Karpas-422 (cell line): ENCODE measurements around the gene MAB21L3. TPM values are rescaled to one million over a fixed set of nuclear protein-coding genes. Genes with fewer than 3 reads are reported as not detected.

ENCODE experiments used
- DNase-seq: peaks from one replicate; pipeline ENCODE4 v3.0.0-alpha.2; 2015
- H2AFZ ChIP-seq: fragments of 200-600 bp; sonication (generic); 2 replicates; pipeline ENCODE4 v1.6.1; 2014; ENCODE audit warnings: antibody characterized with exemption, low read length, mixed read lengths
- H3K27ac ChIP-seq: fragments of 200-600 bp; sonication (generic); 2 replicates; pipeline ENCODE4 v1.5.1; 2014; ENCODE audit warnings: mild to moderate bottlenecking, low read length, moderate library complexity
- H3K27me3 ChIP-seq: fragments of 200-600 bp; sonication (generic); 2 replicates; pipeline ENCODE4 v1.6.1; 2014; ENCODE audit warnings: low read length, mixed read lengths
- H3K36me3 ChIP-seq: fragments of 200-600 bp; sonication (generic); 2 replicates; pipeline ENCODE4 v1.6.1; 2014; ENCODE audit warnings: low read length, mixed read lengths; ENCODE audit not compliant: insufficient read depth
- H3K4me1 ChIP-seq: fragments of 200-600 bp; sonication (generic); 2 replicates; pipeline ENCODE4 v1.6.1; 2014; ENCODE audit warnings: mild to moderate bottlenecking, low read length, mixed read lengths
- H3K4me2 ChIP-seq: fragments of 200-600 bp; sonication (generic); 2 replicates; pipeline ENCODE4 v1.6.1; 2014; ENCODE audit warnings: low read length, low read depth, mild to moderate bottlenecking; ENCODE audit not compliant: poor library complexity, severe bottlenecking
- H3K4me3 ChIP-seq: fragments of 200-600 bp; sonication (generic); 2 replicates; pipeline ENCODE4 v1.5.1; 2014; ENCODE audit warnings: mild to moderate bottlenecking, antibody characterized with exemption, low read length, mixed read lengths
- H3K79me2 ChIP-seq: fragments of 200-600 bp; sonication (generic); 2 replicates; pipeline ENCODE4 v1.6.1; 2014; ENCODE audit warnings: mild to moderate bottlenecking, low read length, mixed read lengths
- H3K9ac ChIP-seq: fragments of 200-600 bp; sonication (generic); 2 replicates; pipeline ENCODE4 v1.6.0; 2014; ENCODE audit warnings: low read length
- H3K9me2 ChIP-seq: fragments of 200-600 bp; sonication (generic), shearing (Covaris generic); replicated peaks from 2 replicates; pipeline ENCODE4 v1.6.0; 2014; ENCODE audit warnings: mild to moderate bottlenecking, low read length, moderate library complexity; ENCODE audit not compliant: insufficient read depth
- H3K9me3 ChIP-seq: fragments of 300-700, 200-600 bp; sonication (generic); 2 replicates; pipeline ENCODE4 v1.6.1; 2014; ENCODE audit warnings: low read length, mixed read lengths
- H4K20me1 ChIP-seq: fragments of 200-600 bp; sonication (generic); 2 replicates; pipeline ENCODE4 v1.6.1; 2014; ENCODE audit warnings: mild to moderate bottlenecking, antibody characterized with exemption, low read length, low read depth; ENCODE audit not compliant: insufficient read depth
- total RNA-seq: library from RNA; depleted of rRNA; stranded (reverse); fragments of >200 nt; shearing (Covaris generic); gene quantifications from 2 replicates; pipeline ENCODE4 v1.2.3, GENCODE V29; 2014; ENCODE audit warnings: low replicate concordance

MAB21L3 gene
- total RNA-seq, 1 experiment from 2014 or later = not detected

DNA sequence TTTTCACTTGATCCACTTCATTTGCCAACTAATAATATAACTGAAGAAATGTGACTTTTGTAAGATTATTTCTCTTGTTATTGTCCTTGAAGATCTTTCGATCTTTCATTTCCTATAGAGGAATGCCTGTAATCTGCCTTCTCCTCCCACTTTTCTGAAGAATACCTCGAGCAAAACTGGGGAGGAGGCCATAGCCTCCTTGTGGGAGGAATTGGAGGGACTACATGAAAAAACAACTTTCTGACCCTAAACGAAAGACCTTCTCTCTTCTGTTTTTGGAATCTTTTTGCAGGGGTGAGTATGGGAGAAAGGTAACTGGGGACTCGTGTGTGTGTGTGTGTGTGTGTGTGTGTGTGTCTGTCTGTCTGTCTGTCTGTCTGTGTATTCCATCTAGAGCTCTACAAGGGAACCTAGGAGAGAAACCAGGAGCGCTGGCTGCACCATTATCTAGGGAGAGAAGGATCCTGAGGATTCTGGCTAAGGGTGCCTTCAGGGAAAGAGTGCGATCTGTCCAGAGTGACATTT, 32.4 kb upstream of the MAB21L3 start:
- no peaks in the 10 kb centered on the region for H4K20me1 ChIP-seq
- no peak overlapping the region for H3K27ac ChIP-seq
- no peak for DNase-seq
- no peaks in the 10 kb centered on the region for H3K9me2 ChIP-seq
- no peaks in the 10 kb centered on the region for H3K27me3 ChIP-seq
- H3K79me2 ChIP-seq = no peaks in the 10 kb centered on the region
- no peaks in the 10 kb centered on the region for H3K36me3 ChIP-seq
- no peak overlapping the region for H3K4me3 ChIP-seq
- no peaks in the 10 kb centered on the region for H3K9me3 ChIP-seq
- no peak overlapping the region for H3K9ac ChIP-seq
- no peak overlapping the region for H3K4me2 ChIP-seq
- no peak overlapping the region for H2AFZ ChIP-seq
- peaks cover 8% of the 10 kb centered on the region for H3K4me1 ChIP-seq

GRCh38 chr1:116087628-116088027, 23.6 kb upstream of the MAB21L3 start:
- no peaks in the 10 kb centered on the region for H3K9me3 ChIP-seq
- H3K4me2 ChIP-seq = no peak overlapping the region
- no peaks in the 10 kb centered on the region for H3K36me3 ChIP-seq
- no peak overlapping the region for H3K9ac ChIP-seq
- no peaks in the 10 kb centered on the region for H4K20me1 ChIP-seq
- peaks cover 8% of the 10 kb centered on the region for H3K4me1 ChIP-seq
- H3K9me2 ChIP-seq = no peaks in the 10 kb centered on the region
- H3K79me2 ChIP-seq = no peaks in the 10 kb centered on the region
- H3K27me3 ChIP-seq = no peaks in the 10 kb centered on the region
- no peak overlapping the region for H3K27ac ChIP-seq
- H3K4me3 ChIP-seq = no peak overlapping the region
- no peak for DNase-seq
- no peak overlapping the region for H2AFZ ChIP-seq

- H3K9me3 ChIP-seq = no peaks in the 10 kb centered on the region
- H3K4me2 ChIP-seq = no peak overlapping the region
- H3K27ac ChIP-seq = no peak overlapping the region
- H3K9ac ChIP-seq = no peak overlapping the region
- H2AFZ ChIP-seq = no peak overlapping the region
- no peak for DNase-seq
- H3K4me1 ChIP-seq = no peaks in the 10 kb centered on the region
- no peak overlapping the region for H3K4me3 ChIP-seq
- H3K79me2 ChIP-seq = no peaks in the 10 kb centered on the region
- H3K27me3 ChIP-seq = no peaks in the 10 kb centered on the region
- H3K9me2 ChIP-seq = no peaks in the 10 kb centered on the region
- H4K20me1 ChIP-seq = no peaks in the 10 kb centered on the region
- no peaks in the 10 kb centered on the region for H3K36me3 ChIP-seq
Measured at GRCh38 chr1:116089870-116090269, 21.3 kb upstream of the MAB21L3 start.

GRCh38 chr1:116091083-116091482, 20.1 kb upstream of the MAB21L3 start:
- Histone ChIP-seq H3K9me2 (no peaks in the 10 kb centered on the region), H3K4me2 (no peak overlapping the region), H3K36me3 (no peaks in the 10 kb centered on the region), H3K4me1 (no peaks in the 10 kb centered on the region), H4K20me1 (no peaks in the 10 kb centered on the region), H2AFZ (no peak overlapping the region), H3K79me2 (no peaks in the 10 kb centered on the region), H3K27ac (no peak overlapping the region), H3K4me3 (no peak overlapping the region), H3K9me3 (no peaks in the 10 kb centered on the region), H3K27me3 (no peaks in the 10 kb centered on the region), H3K9ac (no peak overlapping the region)
- DNase-seq = no peak

DNA sequence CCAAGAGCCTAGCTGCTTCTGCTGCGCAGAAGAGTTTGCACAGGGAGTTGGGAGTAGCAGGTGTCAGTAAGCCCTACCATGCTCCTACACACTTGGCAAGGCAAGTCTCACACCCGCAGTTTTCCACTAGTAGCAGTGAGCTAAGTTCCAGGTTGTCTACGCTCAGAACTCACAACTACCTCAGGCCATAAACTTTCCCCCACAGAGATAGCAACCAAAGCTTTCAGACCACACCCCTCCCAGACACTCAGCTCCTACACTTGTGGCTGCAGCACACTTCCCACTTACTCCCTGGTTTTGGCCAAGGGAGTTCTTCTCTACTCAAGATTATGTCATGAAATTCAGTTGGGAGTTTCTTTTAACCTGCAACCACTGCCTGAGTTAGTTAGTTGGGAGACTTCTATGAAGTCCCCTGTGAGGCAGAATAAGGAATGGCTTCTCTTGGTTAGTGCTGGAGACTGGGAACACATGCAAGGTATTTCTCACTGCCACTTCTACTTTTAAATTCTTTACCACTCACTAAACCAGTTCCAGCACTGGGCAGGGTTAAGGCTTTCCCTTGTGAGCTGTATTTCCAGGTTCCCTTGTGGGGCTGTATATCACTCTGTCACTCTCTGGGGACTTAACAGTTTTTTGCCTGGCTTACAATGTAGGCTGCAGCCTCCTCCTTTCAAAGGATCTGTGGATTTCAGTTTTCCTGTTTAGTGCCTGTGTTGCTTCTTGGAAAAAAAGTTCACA, 18.3 kb upstream of the MAB21L3 start:
- Histone ChIP-seq H3K9ac (no peak overlapping the region), H2AFZ (no peak overlapping the region), H3K9me2 (no peaks in the 10 kb centered on the region), H3K4me2 (no peak overlapping the region), H3K36me3 (no peaks in the 10 kb centered on the region), H3K4me3 (no peak overlapping the region), H3K79me2 (no peaks in the 10 kb centered on the region), H3K27me3 (no peaks in the 10 kb centered on the region), H3K27ac (no peak overlapping the region), H3K4me1 (no peaks in the 10 kb centered on the region), H3K9me3 (no peaks in the 10 kb centered on the region), H4K20me1 (no peaks in the 10 kb centered on the region)
- DNase-seq = no peak

GRCh38 chr1:116095027-116095426, 16.2 kb upstream of the MAB21L3 start:
- H3K27ac ChIP-seq = no peak overlapping the region
- H2AFZ ChIP-seq = no peak overlapping the region
- H3K9me2 ChIP-seq = no peaks in the 10 kb centered on the region
- no peak overlapping the region for H3K4me3 ChIP-seq
- H3K4me1 ChIP-seq = no peaks in the 10 kb centered on the region
- no peaks in the 10 kb centered on the region for H3K9me3 ChIP-seq
- DNase-seq = no peak
- H3K36me3 ChIP-seq = no peaks in the 10 kb centered on the region
- no peaks in the 10 kb centered on the region for H3K79me2 ChIP-seq
- H3K27me3 ChIP-seq = no peaks in the 10 kb centered on the region
- H3K4me2 ChIP-seq = no peak overlapping the region
- no peak overlapping the region for H3K9ac ChIP-seq
- H4K20me1 ChIP-seq = no peaks in the 10 kb centered on the region

DNA sequence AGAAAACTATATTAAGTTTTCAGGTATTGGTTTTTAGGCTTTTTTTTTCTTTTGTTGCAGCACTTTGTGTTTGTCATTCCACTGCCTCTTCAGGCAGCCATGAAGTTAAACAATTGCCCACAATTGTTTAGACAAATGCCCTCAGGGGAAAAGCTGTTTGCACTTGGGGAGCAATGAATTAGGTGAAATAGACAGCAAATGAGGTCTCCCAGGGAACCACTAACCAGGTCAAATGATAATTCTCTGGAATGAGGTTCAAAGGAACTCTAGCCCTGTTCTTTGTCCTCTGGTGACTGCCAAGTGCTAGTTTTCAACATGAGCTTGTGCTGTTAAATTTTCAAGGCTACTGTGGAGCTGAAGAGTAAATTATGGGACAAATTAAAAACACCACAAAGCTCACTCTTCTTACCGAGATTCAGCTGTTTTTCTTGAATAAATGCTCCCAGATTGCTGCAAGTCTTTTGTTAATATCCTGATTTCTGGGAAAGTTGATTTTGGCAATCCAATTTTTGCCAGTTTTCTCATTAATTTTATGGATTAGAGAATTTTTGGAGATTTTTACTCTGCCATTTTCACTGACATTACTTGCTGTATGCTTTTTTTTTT, 15.1 kb upstream of the MAB21L3 start:
- no peaks in the 10 kb centered on the region for H3K9me2 ChIP-seq
- H3K27me3 ChIP-seq = no peaks in the 10 kb centered on the region
- H3K4me2 ChIP-seq = no peak overlapping the region
- H3K9me3 ChIP-seq = no peaks in the 10 kb centered on the region
- H3K4me1 ChIP-seq = no peaks in the 10 kb centered on the region
- no peaks in the 10 kb centered on the region for H3K36me3 ChIP-seq
- H3K27ac ChIP-seq = no peak overlapping the region
- no peak overlapping the region for H3K4me3 ChIP-seq
- H2AFZ ChIP-seq = no peak overlapping the region
- no peak for DNase-seq
- no peaks in the 10 kb centered on the region for H3K79me2 ChIP-seq
- H4K20me1 ChIP-seq = no peaks in the 10 kb centered on the region
- no peak overlapping the region for H3K9ac ChIP-seq

DNA sequence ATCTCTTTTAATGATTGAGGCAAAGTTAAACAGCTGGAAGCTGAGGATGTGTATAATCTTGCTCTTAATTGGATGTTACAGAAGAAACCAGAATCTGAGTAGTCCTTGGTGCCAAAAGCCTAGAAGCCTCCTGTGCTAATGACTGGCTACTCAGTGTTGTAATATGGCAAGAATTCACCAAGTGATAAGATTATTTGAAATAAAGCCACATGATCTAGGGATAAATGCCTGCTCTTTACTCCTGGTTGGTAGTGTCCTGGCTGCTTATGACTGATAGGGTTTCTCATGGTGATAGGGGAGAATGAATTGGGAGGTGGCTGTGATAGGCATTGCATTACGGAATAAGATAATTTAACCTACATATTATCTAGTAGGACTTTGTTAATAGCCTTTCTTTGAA, 13.6 kb upstream of the MAB21L3 start:
- Histone ChIP-seq H3K9me2 (no peaks in the 10 kb centered on the region), H3K79me2 (no peaks in the 10 kb centered on the region), H3K4me1 (no peaks in the 10 kb centered on the region), H3K9ac (no peak overlapping the region), H3K36me3 (no peaks in the 10 kb centered on the region), H3K4me2 (no peak overlapping the region), H3K27me3 (no peaks in the 10 kb centered on the region), H3K4me3 (no peak overlapping the region), H3K27ac (no peak overlapping the region), H4K20me1 (no peaks in the 10 kb centered on the region), H2AFZ (no peak overlapping the region), H3K9me3 (no peaks in the 10 kb centered on the region)
- DNase-seq = no peak
